Measurements from ENCODE around the gene FGF2. TPM values are rescaled to one million over a fixed set of nuclear protein-coding genes. Genes with fewer than 3 reads are reported as not detected.

FGF2 gene
- total RNA-seq, 1 donor from 2014 or later: 8.1 TPM

DNA sequence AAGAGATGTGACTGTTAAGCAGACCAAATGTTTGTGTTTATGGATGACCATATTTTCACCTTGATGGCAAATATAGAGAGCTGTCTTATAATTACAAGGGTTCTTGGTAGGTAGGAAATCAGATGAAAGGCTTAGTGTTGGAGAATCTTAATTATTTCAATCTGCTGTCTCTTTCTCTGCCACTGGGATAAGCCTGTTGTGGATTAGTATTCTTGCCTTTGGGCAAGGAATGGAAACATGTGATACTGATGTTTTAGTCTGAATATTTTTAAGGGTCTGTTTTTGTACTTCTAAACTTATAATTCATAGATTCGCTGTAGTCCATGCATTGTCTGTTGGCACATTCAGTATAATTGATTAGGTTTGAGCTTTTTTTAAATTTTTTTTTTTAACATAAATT lies 119.5 kb downstream of the FGF2 start:
- peaks cover 46% of the 10 kb centered on the region for H3K36me3 ChIP-seq
- no peak overlapping the region for H3K27ac ChIP-seq
- ATAC-seq (no peak), DNase-seq (no peak)
- intact Hi-C loops (cut with DNase I): no loop called here
- H3K4me3 ChIP-seq: no peak overlapping the region
- no peaks in the 10 kb centered on the region for H3K9me3 ChIP-seq
- no peaks in the 10 kb centered on the region for H3K4me1 ChIP-seq
- H3K27me3 ChIP-seq (ENCODE audit: low read depth): no peaks in the 10 kb centered on the region
- TF ChIP-seq, protein P1, sequence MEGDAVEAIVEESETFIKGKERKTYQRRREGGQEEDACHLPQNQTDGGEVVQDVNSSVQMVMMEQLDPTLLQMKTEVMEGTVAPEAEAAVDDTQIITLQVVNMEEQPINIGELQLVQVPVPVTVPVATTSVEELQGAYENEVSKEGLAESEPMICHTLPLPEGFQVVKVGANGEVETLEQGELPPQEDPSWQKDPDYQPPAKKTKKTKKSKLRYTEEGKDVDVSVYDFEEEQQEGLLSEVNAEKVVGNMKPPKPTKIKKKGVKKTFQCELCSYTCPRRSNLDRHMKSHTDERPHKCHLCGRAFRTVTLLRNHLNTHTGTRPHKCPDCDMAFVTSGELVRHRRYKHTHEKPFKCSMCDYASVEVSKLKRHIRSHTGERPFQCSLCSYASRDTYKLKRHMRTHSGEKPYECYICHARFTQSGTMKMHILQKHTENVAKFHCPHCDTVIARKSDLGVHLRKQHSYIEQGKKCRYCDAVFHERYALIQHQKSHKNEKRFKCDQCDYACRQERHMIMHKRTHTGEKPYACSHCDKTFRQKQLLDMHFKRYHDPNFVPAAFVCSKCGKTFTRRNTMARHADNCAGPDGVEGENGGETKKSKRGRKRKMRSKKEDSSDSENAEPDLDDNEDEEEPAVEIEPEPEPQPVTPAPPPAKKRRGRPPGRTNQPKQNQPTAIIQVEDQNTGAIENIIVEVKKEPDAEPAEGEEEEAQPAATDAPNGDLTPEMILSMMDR (IDR thresholded peaks at IDR 0.05): no peak

Other genes with a start within 250 kb of the FGF2 start
- gene IL21, start 205.8 kb upstream of the FGF2 start, total RNA-seq: not detected
- gene BBS12, start 94.1 kb upstream of the FGF2 start, total RNA-seq: 3.9 TPM
- gene NUDT6, start 95.8 kb downstream of the FGF2 start, total RNA-seq: 5.3 TPM